A549 (cell line): ENCODE data around the gene MPRIP.
A peak's percentile ranks its signal among the peaks of the same experiment; 100 is the strongest.

Experiments used
- RAD21 ChIP-seq, 2 experiments: fragments of >200 bp in 1 of 2; sonication (Bioruptor Twin) in 1 of 2; formaldehyde crosslinking in 1 of 2; IDR thresholded peaks in 1 of 2; conservative IDR thresholded peaks in 1 of 2; 2 replicates in 1 of 2; 3 replicates in 1 of 2; pipeline ENCODE4 v1.6.1; 2012 to 2018; ENCODE audit warnings: inconsistent platforms in 1 of 2
- REST ChIP-seq: fragments of 200-600 bp; sonication (generic); IDR thresholded peaks from 2 replicates; pipeline ENCODE4 v1.6.1; 2016; ENCODE audit warnings: antibody characterized with exemption, mild to moderate bottlenecking, moderate library complexity

DNA sequence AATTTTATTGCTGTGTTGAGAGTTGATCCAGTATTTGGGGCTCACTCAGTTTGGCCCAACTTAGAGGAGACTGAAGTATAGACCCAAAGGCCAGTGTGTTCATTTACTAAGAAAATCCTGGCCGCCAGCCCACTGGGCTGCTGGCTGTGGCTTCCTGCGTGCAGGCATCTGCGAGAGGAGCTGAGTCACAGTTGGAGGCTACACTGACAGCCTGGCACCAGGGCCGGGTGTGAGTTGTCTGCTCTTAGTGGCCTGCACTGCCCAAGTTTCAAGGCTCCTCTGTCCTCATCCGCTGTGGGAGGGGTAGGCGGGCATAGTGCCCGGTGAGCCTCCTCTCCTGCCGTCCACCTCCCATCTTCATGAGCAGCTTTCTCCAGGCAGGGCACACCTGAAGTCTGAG lies 109.7 kb downstream of the MPRIP start:
- TF ChIP-seq REST (no peak), RAD21 (conservative IDR thresholded peaks at IDR 0.05 in 1 of 2, IDR thresholded peaks at IDR 0.05 in 1 of 2) (peak in 1 of 2 experiments; percentile 21; a peak in 1 of 5 replicates)
